ENCODE results near the gene DAPK1.

The DAPK1 gene

GRCh38 chr9:87586731-87587355 is 89.2 kb downstream of the DAPK1 start:
- Histone ChIP-seq H3K4me1 (ENCODE audit: control insufficient read depth, low read length) (no peaks in the 10 kb centered on the region), H3K79me2 (ENCODE audit: control insufficient read depth, low read length) (no peaks in the 10 kb centered on the region), H3K4me3 (ENCODE audit: low read length) (no peak overlapping the region), H3K9me2 (replicated peaks; ENCODE audit: control insufficient read depth, low read length) (no peaks in the 10 kb centered on the region), H3K9me3 (ENCODE audit: control insufficient read depth, insufficient read depth, low read length) (no peaks in the 10 kb centered on the region), H3K4me2 (ENCODE audit: low read length) (no peak overlapping the region), H4K20me1 (ENCODE audit: control insufficient read depth, insufficient read depth, low read depth, low read length) (no peaks in the 10 kb centered on the region), H3K27ac (ENCODE audit: low read depth, low read length) (no peak overlapping the region), H3K36me3 (ENCODE audit: control insufficient read depth, low read length) (no peaks in the 10 kb centered on the region), H3K27me3 (ENCODE audit: control insufficient read depth, low read length) (no peaks in the 10 kb centered on the region), H3F3A (ENCODE audit: control insufficient read depth, insufficient read depth) (no peaks in the 10 kb centered on the region)
- TF ChIP-seq, protein P1, sequence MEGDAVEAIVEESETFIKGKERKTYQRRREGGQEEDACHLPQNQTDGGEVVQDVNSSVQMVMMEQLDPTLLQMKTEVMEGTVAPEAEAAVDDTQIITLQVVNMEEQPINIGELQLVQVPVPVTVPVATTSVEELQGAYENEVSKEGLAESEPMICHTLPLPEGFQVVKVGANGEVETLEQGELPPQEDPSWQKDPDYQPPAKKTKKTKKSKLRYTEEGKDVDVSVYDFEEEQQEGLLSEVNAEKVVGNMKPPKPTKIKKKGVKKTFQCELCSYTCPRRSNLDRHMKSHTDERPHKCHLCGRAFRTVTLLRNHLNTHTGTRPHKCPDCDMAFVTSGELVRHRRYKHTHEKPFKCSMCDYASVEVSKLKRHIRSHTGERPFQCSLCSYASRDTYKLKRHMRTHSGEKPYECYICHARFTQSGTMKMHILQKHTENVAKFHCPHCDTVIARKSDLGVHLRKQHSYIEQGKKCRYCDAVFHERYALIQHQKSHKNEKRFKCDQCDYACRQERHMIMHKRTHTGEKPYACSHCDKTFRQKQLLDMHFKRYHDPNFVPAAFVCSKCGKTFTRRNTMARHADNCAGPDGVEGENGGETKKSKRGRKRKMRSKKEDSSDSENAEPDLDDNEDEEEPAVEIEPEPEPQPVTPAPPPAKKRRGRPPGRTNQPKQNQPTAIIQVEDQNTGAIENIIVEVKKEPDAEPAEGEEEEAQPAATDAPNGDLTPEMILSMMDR (IDR thresholded peaks at IDR 0.05; ENCODE audit: low read depth, low read length, poor library complexity, severe bottlenecking): no peak
- TF ChIP-seq EZH2phosphoT487 (IDR thresholded peaks at IDR 0.05; ENCODE audit: borderline replicate concordance, low read length): no peak

GRCh38 chr9:87587356-87587745 is 89.7 kb downstream of the DAPK1 start:
- no peak overlapping the region for H3K4me3 ChIP-seq (ENCODE audit: low read length)
- no peaks in the 10 kb centered on the region for H3K79me2 ChIP-seq (ENCODE audit: control insufficient read depth, low read length)
- H4K20me1 ChIP-seq (ENCODE audit: control insufficient read depth, insufficient read depth, low read depth, low read length): no peaks in the 10 kb centered on the region
- no peaks in the 10 kb centered on the region for H3K9me2 ChIP-seq (replicated peaks; ENCODE audit: control insufficient read depth, low read length)
- no peaks in the 10 kb centered on the region for H3K4me1 ChIP-seq (ENCODE audit: control insufficient read depth, low read length)
- no peak overlapping the region for H3K27ac ChIP-seq (ENCODE audit: low read depth, low read length)
- no peaks in the 10 kb centered on the region for H3K27me3 ChIP-seq (ENCODE audit: control insufficient read depth, low read length)
- H3K9me3 ChIP-seq (ENCODE audit: control insufficient read depth, insufficient read depth, low read length): no peaks in the 10 kb centered on the region
- TF ChIP-seq, protein P1 (IDR thresholded peaks at IDR 0.05; ENCODE audit: low read depth, low read length, poor library complexity, severe bottlenecking): no peak
- no peak for TF ChIP-seq EZH2phosphoT487 (IDR thresholded peaks at IDR 0.05; ENCODE audit: borderline replicate concordance, low read length)
- H3K4me2 ChIP-seq (ENCODE audit: low read length): no peak overlapping the region
- H3F3A ChIP-seq (ENCODE audit: control insufficient read depth, insufficient read depth): no peaks in the 10 kb centered on the region
- H3K36me3 ChIP-seq (ENCODE audit: control insufficient read depth, low read length): no peaks in the 10 kb centered on the region

DNA sequence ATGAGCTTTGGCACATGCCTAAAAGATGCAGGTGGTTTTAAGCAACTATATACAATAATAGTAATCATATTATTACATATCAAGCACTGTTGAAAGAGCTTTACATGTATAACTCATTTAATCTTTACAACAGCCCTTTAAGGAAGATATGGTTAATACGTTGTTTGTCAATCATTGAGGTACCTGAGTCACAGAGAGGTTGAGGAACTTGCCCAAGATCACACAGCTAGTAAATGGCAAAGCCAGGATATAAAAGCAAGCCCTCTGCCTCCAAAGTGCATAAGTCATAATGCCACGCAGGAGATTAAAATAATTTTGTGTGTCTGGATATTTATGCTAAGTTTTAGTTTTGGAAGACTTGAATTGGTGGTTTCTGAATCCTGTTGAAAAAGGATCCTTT is 90.2 kb downstream of the DAPK1 start:
- Histone ChIP-seq H3K4me1 (ENCODE audit: control insufficient read depth, low read length) (no peaks in the 10 kb centered on the region), H3F3A (ENCODE audit: control insufficient read depth, insufficient read depth) (no peaks in the 10 kb centered on the region), H3K4me2 (ENCODE audit: low read length) (no peak overlapping the region), H3K79me2 (ENCODE audit: control insufficient read depth, low read length) (no peaks in the 10 kb centered on the region), H4K20me1 (ENCODE audit: control insufficient read depth, insufficient read depth, low read depth, low read length) (no peaks in the 10 kb centered on the region), H3K27me3 (ENCODE audit: control insufficient read depth, low read length) (no peaks in the 10 kb centered on the region), H3K4me3 (ENCODE audit: low read length) (no peak overlapping the region), H3K27ac (ENCODE audit: low read depth, low read length) (no peak overlapping the region), H3K9me3 (ENCODE audit: control insufficient read depth, insufficient read depth, low read length) (no peaks in the 10 kb centered on the region), H3K9me2 (replicated peaks; ENCODE audit: control insufficient read depth, low read length) (no peaks in the 10 kb centered on the region), H3K36me3 (ENCODE audit: control insufficient read depth, low read length) (no peaks in the 10 kb centered on the region)
- TF ChIP-seq, protein P1 (IDR thresholded peaks at IDR 0.05; ENCODE audit: low read depth, low read length, poor library complexity, severe bottlenecking): no peak
- TF ChIP-seq EZH2phosphoT487 (IDR thresholded peaks at IDR 0.05; ENCODE audit: borderline replicate concordance, low read length): no peak
